Right atrium auricular region (tissue), 2 donors: ENCODE measurements around the gene TMEM82. TPM values are rescaled to one million over a fixed set of nuclear protein-coding genes. Genes with fewer than 3 reads are reported as not detected.

Experiments
- DNase-seq: peaks from one replicate; pipeline ENCODE4 v3.0.0-alpha.2; 2019; ENCODE audit warnings: low spot score
- H3K27ac ChIP-seq, 2 donors: fragments of 200-600 bp; sonication (generic); 1 replicate in 1 of 2; 2 replicates in 1 of 2; pipeline ENCODE4 v1.5.1; 2016 to 2019
- H3K27me3 ChIP-seq, 2 donors: fragments of 200-600 bp; sonication (generic); one replicate each; pipeline versions ENCODE4 v1.5.1 to v1.6.0; 2017 to 2019
- H3K36me3 ChIP-seq: fragments of 200-600 bp; sonication (generic); one replicate; pipeline ENCODE4 v1.5.1; 2016
- H3K4me1 ChIP-seq, 2 donors: fragments of 200-600 bp; sonication (generic); one replicate each; pipeline versions ENCODE4 v1.5.1 to v1.6.0; 2017 to 2019
- H3K4me3 ChIP-seq, 2 donors: fragments of 200-600 bp; sonication (generic); 1 replicate in 1 of 2; 2 replicates in 1 of 2; pipeline ENCODE4 v1.5.1; 2017 to 2019; ENCODE audit warnings: mild to moderate bottlenecking in 1 of 2, moderate library complexity in 1 of 2
- H3K9me3 ChIP-seq, 2 donors: fragments of 200-600 bp; sonication (generic); one replicate each; pipeline ENCODE4 v1.5.1; 2019
- total RNA-seq, 2 donors: library from RNA; depleted of rRNA; stranded (reverse); fragments of >200 nt; gene quantifications; one replicate each; pipeline ENCODE4 v1.1.0, GENCODE V29; 2016
- TF ChIP-seq, protein P1 (sequence below), 2 donors: fragments of 200-600 bp; sonication (generic); IDR thresholded peaks; one replicate each; pipeline ENCODE4 v1.5.1; 2019; ENCODE audit warnings: antibody characterized with exemption in 2 of 2

Gene TMEM82
- total RNA-seq, 2 donors from 2014 or later = not detected

DNA sequence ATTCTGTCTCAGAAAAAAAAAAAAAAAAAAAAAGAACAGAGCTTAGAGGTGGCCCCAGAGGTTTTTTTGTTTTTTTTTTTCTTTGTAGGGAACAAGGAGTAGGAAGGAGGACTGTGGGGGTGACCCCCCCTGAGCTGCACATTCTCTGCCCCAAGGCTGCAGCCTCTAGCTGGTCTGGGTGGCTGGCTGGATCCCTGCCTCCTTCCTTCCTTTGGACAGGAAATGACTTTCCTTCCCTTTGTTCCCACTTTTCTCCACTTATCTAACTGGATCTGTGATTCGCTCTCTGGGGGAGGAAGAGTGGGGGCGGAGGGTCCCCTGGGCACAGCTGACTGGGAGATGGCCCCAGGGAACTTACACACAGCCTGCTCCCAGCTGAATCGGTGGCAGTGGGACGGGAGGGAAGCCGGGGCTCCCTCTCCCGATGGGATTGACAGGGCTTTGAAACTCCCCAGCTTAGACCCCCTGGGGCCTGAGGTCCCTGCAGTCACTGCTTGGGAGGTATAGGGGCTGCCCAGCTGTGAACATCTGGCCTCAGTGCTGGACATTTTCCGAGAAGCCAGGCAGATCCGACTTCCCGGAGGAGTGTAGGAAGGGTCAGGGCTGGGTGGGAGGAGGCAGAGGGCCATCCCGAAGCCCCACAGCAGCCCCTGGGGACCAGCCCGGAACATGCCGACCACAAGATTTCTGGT, 18.4 kb downstream of the TMEM82 start:
- TF ChIP-seq, protein P1, sequence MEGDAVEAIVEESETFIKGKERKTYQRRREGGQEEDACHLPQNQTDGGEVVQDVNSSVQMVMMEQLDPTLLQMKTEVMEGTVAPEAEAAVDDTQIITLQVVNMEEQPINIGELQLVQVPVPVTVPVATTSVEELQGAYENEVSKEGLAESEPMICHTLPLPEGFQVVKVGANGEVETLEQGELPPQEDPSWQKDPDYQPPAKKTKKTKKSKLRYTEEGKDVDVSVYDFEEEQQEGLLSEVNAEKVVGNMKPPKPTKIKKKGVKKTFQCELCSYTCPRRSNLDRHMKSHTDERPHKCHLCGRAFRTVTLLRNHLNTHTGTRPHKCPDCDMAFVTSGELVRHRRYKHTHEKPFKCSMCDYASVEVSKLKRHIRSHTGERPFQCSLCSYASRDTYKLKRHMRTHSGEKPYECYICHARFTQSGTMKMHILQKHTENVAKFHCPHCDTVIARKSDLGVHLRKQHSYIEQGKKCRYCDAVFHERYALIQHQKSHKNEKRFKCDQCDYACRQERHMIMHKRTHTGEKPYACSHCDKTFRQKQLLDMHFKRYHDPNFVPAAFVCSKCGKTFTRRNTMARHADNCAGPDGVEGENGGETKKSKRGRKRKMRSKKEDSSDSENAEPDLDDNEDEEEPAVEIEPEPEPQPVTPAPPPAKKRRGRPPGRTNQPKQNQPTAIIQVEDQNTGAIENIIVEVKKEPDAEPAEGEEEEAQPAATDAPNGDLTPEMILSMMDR (IDR thresholded peaks at IDR 0.05) = no peak
- Histone ChIP-seq H3K4me1 (peaks cover 0 to 86% of the 10 kb centered on the region in 2 donors), H3K9me3 (no peaks in the 10 kb centered on the region), H3K27me3 (no peaks in the 10 kb centered on the region), H3K36me3 (peaks cover 12% of the 10 kb centered on the region), H3K27ac (peak overlapping the region; percentile 86 to 91), H3K4me3 (peak overlapping the region; percentile 20 to 81)
- no peak for DNase-seq

DNA sequence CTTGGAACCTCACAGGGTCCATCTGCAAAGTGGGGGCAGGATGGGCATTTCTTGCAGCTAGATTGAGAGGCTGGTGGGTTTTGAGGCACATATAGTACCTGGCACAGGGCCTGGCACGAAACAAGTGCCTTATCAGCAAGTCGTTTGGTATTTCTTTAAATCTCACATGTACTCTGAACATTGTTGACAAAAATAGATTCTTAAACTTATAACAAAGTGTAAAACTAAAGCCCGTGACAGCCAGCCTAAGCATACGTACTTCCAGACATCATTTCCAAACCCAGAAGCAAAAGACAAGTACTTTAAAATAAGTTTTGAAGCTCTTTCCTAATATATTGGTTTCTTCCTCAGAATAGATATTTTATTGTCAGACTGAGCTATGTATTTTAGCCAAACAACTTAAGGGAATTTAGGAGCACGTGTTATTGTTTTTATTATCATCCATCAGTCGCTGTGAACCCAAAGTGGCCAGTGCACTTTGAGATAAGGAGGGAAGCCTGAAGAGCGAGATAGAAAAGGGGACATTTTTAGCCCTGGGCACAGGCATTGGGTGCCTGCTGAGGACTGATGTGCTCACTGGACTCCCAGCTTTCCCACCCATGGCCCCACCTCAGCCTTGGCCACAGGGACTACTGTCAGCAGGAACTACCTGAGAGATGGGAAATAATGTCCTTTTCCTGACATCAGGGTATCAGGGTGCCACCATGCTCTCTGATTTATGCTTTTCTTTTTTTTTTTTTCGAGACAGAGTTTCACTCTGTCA, 19.2 kb downstream of the TMEM82 start:
- H3K36me3 ChIP-seq = peaks cover 16% of the 10 kb centered on the region
- H3K9me3 ChIP-seq = no peaks in the 10 kb centered on the region
- H3K4me3 ChIP-seq = peak overlapping the region in 1 of 2 donors; percentile 81
- H3K27me3 ChIP-seq = no peaks in the 10 kb centered on the region
- TF ChIP-seq, protein P1 (IDR thresholded peaks at IDR 0.05) = no peak
- H3K27ac ChIP-seq = peak overlapping the region; percentile 86 to 91
- peaks cover 0 to 84% of the 10 kb centered on the region in 2 donors for H3K4me1 ChIP-seq
- DNase-seq = no peak

DNA sequence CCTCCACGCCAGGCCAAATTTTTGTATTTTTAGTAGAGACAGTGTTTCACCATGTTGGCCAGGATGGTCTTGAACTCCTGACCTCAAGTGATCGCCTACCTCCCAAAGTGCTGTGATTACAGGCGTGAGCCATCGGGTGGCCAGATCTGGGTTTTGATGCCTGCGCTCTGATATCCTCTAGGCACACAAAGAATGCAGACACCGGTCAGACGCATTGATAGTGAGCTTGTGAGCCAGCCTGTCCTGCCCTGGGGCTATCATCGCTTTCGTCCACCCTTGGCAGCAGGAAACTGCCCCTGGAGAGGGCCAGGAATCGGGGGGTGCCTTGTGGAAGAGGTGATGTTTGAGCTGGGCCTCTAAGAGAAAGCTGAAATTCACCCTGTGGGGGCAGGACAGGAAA, 20.2 kb downstream of the TMEM82 start:
- TF ChIP-seq, protein P1 (IDR thresholded peaks at IDR 0.05) = no peak
- no peaks in the 10 kb centered on the region for H3K27me3 ChIP-seq
- peaks cover 0 to 75% of the 10 kb centered on the region in 2 donors for H3K4me1 ChIP-seq
- H3K9me3 ChIP-seq = no peaks in the 10 kb centered on the region
- H3K27ac ChIP-seq = peak overlapping the region; percentile 86 to 91
- H3K36me3 ChIP-seq = peaks cover 18% of the 10 kb centered on the region
- no peak overlapping the region for H3K4me3 ChIP-seq
- DNase-seq = no peak

DNA sequence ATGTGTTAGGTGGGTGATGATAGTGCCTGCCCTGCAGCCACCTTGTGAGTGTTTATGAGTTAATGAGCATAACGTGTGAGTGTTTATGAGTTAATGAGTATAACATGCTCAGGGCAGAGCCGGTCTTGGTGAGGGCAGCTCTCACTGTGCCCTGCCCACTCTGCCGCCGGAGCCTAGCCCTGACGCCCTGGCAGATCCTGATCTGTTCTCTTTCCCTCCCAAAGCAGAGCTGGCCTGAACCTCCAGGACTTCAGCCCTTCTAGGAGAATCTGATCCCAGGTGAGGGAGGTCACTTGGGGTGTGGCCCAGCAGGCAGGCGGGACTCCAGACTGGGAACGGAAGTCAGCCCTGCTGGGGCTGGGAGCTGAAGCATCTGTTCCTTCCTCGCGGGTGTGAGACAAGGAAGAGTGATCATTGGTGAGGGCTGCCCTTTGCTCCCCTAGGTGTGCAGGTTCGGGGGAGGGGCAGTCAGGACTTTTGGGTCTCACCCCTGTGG, 22.0 kb downstream of the TMEM82 start:
- Histone ChIP-seq H3K4me3 (no peak overlapping the region), H3K9me3 (no peaks in the 10 kb centered on the region), H3K27ac (peak overlapping the region; percentile 33 to 49), H3K27me3 (no peaks in the 10 kb centered on the region), H3K4me1 (peaks cover 0 to 60% of the 10 kb centered on the region in 2 donors), H3K36me3 (peaks cover 33% of the 10 kb centered on the region)
- TF ChIP-seq, protein P1 (IDR thresholded peaks at IDR 0.05) = no peak
- DNase-seq = no peak

DNA sequence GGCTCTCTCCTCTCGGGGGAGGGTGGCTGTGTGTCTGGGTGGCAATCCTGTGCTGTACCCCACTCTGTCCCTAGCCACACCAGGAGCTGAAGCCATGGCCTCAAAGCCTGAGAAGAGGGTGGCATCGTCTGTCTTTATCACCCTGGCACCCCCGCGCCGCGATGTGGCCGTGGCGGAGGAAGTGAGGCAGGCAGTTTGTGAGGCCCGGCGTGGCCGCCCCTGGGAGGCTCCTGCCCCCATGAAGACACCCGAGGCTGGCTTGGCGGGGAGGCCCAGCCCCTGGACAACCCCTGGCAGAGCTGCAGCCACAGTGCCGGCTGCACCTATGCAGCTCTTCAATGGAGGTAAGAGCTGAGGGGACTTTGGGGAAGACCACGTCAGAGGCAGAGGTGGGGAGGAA, 22.6 kb downstream of the TMEM82 start:
- peak overlapping the region in 1 of 2 donors; percentile 33 for H3K27ac ChIP-seq
- no peak for DNase-seq
- H3K9me3 ChIP-seq = no peaks in the 10 kb centered on the region
- H3K36me3 ChIP-seq = peaks cover 34% of the 10 kb centered on the region
- peaks cover 0 to 56% of the 10 kb centered on the region in 2 donors for H3K4me1 ChIP-seq
- TF ChIP-seq, protein P1 (IDR thresholded peaks at IDR 0.05) = no peak
- no peak overlapping the region for H3K4me3 ChIP-seq
- H3K27me3 ChIP-seq = no peaks in the 10 kb centered on the region
